Neutrophil (primary cell): ENCODE results near the gene CDH13.

Experiments used
- H3K27ac ChIP-seq: fragments of 200-600 bp; sonication (generic); 2 replicates; pipeline ENCODE4 v1.5.1; 2016; ENCODE audit warnings: mild to moderate bottlenecking, moderate library complexity
- H3K27me3 ChIP-seq: fragments of 200-600 bp; sonication (generic); 2 replicates; pipeline ENCODE4 v1.6.0; 2016; ENCODE audit warnings: mild to moderate bottlenecking
- H3K36me3 ChIP-seq: fragments of 200-600 bp; sonication (generic); 2 replicates; pipeline ENCODE4 v1.5.1; 2017
- H3K4me1 ChIP-seq, 2 experiments: fragments of 200-600 bp in 1 of 2; sonication (generic) in 1 of 2; 1 replicate in 1 of 2; 2 replicates in 1 of 2; pipeline versions ENCODE4 v1.5.1 to v1.6.1; 2013 to 2016; ENCODE audit warnings: low read depth in 1 of 2, low read length in 1 of 2, mild to moderate bottlenecking in 1 of 2, moderate library complexity in 1 of 2; ENCODE audit not compliant: control insufficient read depth in 1 of 2, insufficient read depth in 1 of 2
- H3K4me3 ChIP-seq, 2 experiments: fragments of 200-600 bp in 1 of 2; sonication (generic) in 1 of 2; 1 replicate in 1 of 2; 2 replicates in 1 of 2; pipeline ENCODE4 v1.5.1; 2013 to 2016; ENCODE audit warnings: low read depth in 1 of 2, low read length in 1 of 2, mild to moderate bottlenecking in 1 of 2, moderate library complexity in 1 of 2
- H3K9me3 ChIP-seq: fragments of 200-600 bp; sonication (generic); 2 replicates; pipeline ENCODE4 v1.5.1; 2016
- TF ChIP-seq, protein P1 (sequence below): fragments of 200-600 bp; sonication (generic); IDR thresholded peaks from 2 replicates; pipeline ENCODE4 v1.5.1; 2016; ENCODE audit warnings: antibody characterized with exemption

CDH13 gene

DNA sequence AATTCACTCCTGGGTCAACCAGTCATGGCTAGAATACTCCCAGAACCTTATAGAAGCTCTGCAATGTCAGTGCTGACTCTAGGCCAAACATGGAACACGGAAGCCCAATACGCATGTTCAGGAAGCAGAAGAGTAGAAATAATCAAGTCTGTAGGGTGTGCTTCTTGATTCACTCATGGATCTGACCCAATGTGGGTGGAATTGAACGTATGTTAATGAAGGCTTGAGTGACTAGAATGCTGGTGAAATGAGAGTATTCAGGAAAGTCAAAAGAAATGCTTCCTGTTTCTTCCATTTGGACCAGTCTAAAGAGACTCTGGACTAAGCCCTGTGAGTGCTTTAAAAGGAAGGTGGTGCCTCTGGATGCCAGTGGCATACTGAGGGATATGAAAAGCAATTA, 395.0 kb downstream of the CDH13 start:
- no peak overlapping the region for H3K27ac ChIP-seq
- H3K27me3 ChIP-seq: no peaks in the 10 kb centered on the region
- TF ChIP-seq, protein P1, sequence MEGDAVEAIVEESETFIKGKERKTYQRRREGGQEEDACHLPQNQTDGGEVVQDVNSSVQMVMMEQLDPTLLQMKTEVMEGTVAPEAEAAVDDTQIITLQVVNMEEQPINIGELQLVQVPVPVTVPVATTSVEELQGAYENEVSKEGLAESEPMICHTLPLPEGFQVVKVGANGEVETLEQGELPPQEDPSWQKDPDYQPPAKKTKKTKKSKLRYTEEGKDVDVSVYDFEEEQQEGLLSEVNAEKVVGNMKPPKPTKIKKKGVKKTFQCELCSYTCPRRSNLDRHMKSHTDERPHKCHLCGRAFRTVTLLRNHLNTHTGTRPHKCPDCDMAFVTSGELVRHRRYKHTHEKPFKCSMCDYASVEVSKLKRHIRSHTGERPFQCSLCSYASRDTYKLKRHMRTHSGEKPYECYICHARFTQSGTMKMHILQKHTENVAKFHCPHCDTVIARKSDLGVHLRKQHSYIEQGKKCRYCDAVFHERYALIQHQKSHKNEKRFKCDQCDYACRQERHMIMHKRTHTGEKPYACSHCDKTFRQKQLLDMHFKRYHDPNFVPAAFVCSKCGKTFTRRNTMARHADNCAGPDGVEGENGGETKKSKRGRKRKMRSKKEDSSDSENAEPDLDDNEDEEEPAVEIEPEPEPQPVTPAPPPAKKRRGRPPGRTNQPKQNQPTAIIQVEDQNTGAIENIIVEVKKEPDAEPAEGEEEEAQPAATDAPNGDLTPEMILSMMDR: no peak
- H3K36me3 ChIP-seq: no peaks in the 10 kb centered on the region
- H3K4me3 ChIP-seq: no peak overlapping the region
- no peaks in the 10 kb centered on the region for H3K9me3 ChIP-seq
- H3K4me1 ChIP-seq: no peaks in the 10 kb centered on the region

DNA sequence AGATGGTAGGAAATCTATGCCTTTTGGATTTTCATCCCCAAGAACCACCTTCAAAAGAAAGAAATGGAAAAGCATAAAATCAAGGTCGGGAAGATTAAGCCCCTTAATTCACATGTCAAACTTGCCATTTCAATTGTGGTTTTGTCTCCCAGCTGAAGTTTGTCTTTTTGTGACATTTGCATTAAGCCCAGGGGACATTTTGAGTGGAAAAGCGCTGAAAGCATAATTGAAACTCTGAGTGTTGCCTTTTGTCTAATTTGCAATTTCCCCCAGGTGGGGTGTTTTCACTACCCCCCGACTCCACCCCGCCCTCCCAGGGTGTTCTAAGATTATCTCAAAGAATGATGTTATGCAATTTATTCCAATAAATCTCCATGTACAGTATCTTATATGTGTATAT, 396.2 kb downstream of the CDH13 start:
- H3K9me3 ChIP-seq: no peaks in the 10 kb centered on the region
- no peaks in the 10 kb centered on the region for H3K4me1 ChIP-seq
- no peaks in the 10 kb centered on the region for H3K27me3 ChIP-seq
- H3K27ac ChIP-seq: no peak overlapping the region
- no peak overlapping the region for H3K4me3 ChIP-seq
- TF ChIP-seq, protein P1: no peak
- H3K36me3 ChIP-seq: no peaks in the 10 kb centered on the region

DNA sequence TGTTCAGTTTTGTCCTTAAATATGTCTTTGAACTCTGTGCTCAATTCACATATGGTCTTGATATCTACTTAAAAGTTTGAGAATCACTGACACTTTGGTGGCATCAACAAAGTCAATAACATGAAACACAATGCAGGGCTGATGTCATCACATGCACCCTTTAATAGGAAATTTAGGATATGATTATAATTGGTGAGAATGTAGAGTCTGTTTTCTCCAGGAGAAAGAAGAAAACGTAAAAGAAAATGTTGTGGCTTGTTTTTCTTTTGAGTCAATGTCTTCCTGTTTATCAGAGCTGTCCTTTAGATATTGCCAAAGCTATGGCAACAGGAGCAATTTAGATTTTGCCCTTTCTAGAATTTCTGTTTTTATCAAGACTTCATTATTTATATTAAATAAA, 396.9 kb downstream of the CDH13 start:
- Histone ChIP-seq H3K27ac (no peak overlapping the region), H3K27me3 (no peaks in the 10 kb centered on the region), H3K4me3 (no peak overlapping the region), H3K36me3 (no peaks in the 10 kb centered on the region), H3K4me1 (no peaks in the 10 kb centered on the region), H3K9me3 (no peaks in the 10 kb centered on the region)
- TF ChIP-seq, protein P1: no peak

DNA sequence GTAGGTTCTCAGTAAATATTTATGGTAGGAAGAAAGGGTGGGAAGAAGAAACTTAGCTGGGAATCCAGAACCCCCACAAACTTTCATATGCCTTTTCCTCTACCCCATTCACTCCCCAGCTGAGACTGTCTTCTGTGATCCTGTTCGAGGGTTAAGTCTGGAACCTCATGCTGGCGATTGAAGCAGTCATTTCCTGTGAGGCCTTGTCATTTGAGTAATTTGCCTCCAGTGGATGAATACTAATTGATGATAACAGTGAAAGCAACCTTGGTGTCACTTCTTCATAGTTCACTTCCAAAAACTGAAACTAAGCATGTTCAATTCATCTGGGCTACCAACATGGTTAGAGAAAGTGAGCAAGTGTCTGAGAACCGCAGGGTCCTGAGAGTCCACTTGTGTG, 401.2 kb downstream of the CDH13 start:
- no peaks in the 10 kb centered on the region for H3K36me3 ChIP-seq
- TF ChIP-seq, protein P1: no peak
- H3K27ac ChIP-seq: no peak overlapping the region
- H3K4me1 ChIP-seq: no peaks in the 10 kb centered on the region
- H3K27me3 ChIP-seq: no peaks in the 10 kb centered on the region
- H3K9me3 ChIP-seq: no peaks in the 10 kb centered on the region
- no peak overlapping the region for H3K4me3 ChIP-seq

DNA sequence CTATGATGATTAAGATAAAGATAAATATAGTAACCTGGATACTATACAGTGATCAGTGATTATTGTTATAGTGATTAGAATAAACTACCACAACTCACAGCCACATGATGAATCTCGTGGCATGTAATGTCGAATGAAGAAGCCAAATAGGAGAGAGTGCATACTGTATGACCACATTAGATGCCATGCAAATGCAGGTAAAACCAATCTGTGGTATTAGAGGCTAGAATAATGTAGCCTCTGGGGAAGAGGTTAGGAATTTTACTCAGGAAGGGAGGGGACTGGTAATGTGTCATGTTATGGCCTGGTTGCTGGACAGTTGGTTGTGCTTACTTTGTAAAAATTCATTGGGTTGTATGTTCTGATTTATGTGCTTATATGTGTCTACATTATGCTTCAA, 402.7 kb downstream of the CDH13 start:
- Histone ChIP-seq H3K9me3 (no peaks in the 10 kb centered on the region), H3K27me3 (no peaks in the 10 kb centered on the region), H3K36me3 (no peaks in the 10 kb centered on the region), H3K4me1 (no peaks in the 10 kb centered on the region), H3K4me3 (no peak overlapping the region), H3K27ac (no peak overlapping the region)
- TF ChIP-seq, protein P1: no peak

DNA sequence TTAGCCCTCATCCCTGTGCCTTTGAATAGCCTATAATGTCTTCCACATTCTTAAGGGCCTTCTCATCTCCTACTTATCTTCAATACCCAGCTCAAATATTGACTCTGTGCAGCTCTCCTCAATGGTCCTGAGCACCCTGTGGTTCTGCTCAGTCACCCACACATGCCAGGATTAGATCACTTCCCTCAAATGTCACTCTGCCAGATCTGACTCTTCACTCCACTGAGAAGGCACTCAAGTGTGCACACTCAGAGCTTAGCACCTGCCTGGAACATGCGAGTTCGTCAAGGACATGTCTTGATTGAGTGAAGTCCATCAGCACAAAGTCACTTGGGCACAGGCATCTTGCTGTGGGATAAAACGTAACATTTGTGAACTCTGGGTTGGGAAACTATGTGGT, 404.8 kb downstream of the CDH13 start:
- TF ChIP-seq, protein P1: no peak
- Histone ChIP-seq H3K4me1 (no peaks in the 10 kb centered on the region), H3K4me3 (no peak overlapping the region), H3K9me3 (no peaks in the 10 kb centered on the region), H3K27ac (no peak overlapping the region), H3K27me3 (no peaks in the 10 kb centered on the region), H3K36me3 (no peaks in the 10 kb centered on the region)
